Nephron progenitor cell (in vitro differentiated cells): ENCODE measurements around the gene PODXL.

Source experiments
- DNase-seq: peaks from one replicate; pipeline ENCODE4 v3.0.0; 2021
- H3K27ac Mint-ChIP-seq: 2 replicates; pipeline ENCODE4 v1.8.0; 2021; ENCODE audit warnings: mild to moderate bottlenecking, moderate library complexity, mixed read lengths
- H3K27me3 Mint-ChIP-seq: 2 replicates; pipeline ENCODE4 v1.8.0; 2021; ENCODE audit warnings: mild to moderate bottlenecking, low read depth, mixed read lengths; ENCODE audit not compliant: poor library complexity
- H3K36me3 Mint-ChIP-seq: 2 replicates; pipeline ENCODE4 v1.8.0; 2021; ENCODE audit warnings: low read depth, mixed read lengths
- H3K4me1 Mint-ChIP-seq: 2 replicates; pipeline ENCODE4 v1.8.0; 2021; ENCODE audit warnings: mixed read lengths
- H3K4me3 Mint-ChIP-seq: 2 replicates; pipeline ENCODE4 v1.8.0; 2021; ENCODE audit warnings: mild to moderate bottlenecking, moderate library complexity, mixed read lengths
- H3K9me3 Mint-ChIP-seq: 2 replicates; pipeline ENCODE4 v1.8.0; 2021; ENCODE audit warnings: mild to moderate bottlenecking, moderate library complexity, mixed read lengths
- CTCF ChIP-seq: fragments of 200-600 bp; sonication (generic); IDR thresholded peaks from 2 replicates; pipeline ENCODE4 v1.5.0; 2021; ENCODE audit warnings: antibody characterized with exemption

The PODXL gene

GRCh38 chr7:131489196-131489595 is 67.2 kb downstream of the PODXL start:
- H3K27ac Mint-ChIP-seq = no peak overlapping the region
- H3K9me3 Mint-ChIP-seq = no peaks in the 10 kb centered on the region
- no peaks in the 10 kb centered on the region for H3K4me1 Mint-ChIP-seq
- H3K27me3 Mint-ChIP-seq = peaks cover 4% of the 10 kb centered on the region
- H3K36me3 Mint-ChIP-seq = peaks cover 15% of the 10 kb centered on the region
- no peak overlapping the region for H3K4me3 Mint-ChIP-seq
- no peak for DNase-seq
- TF ChIP-seq CTCF = no peak

GRCh38 chr7:131488361-131488760 is 68.1 kb downstream of the PODXL start:
- H3K27ac Mint-ChIP-seq = no peak overlapping the region
- TF ChIP-seq CTCF = no peak

GRCh38 chr7:131487217-131487616 is 69.2 kb downstream of the PODXL start:
- H3K4me3 Mint-ChIP-seq = no peak overlapping the region
- no peaks in the 10 kb centered on the region for H3K9me3 Mint-ChIP-seq
- DNase-seq = no peak
- H3K36me3 Mint-ChIP-seq = peaks cover 17% of the 10 kb centered on the region
- no peak for TF ChIP-seq CTCF
- H3K27ac Mint-ChIP-seq = no peak overlapping the region
- H3K4me1 Mint-ChIP-seq = no peaks in the 10 kb centered on the region
- peaks cover 7% of the 10 kb centered on the region for H3K27me3 Mint-ChIP-seq

More at GRCh38 chr7:131488361-131488760, 68.1 kb downstream of the PODXL start:
- peaks cover 15% of the 10 kb centered on the region for H3K36me3 Mint-ChIP-seq
- DNase-seq = no peak
- no peak overlapping the region for H3K4me3 Mint-ChIP-seq
- no peaks in the 10 kb centered on the region for H3K4me1 Mint-ChIP-seq
- H3K9me3 Mint-ChIP-seq = no peaks in the 10 kb centered on the region
- H3K27me3 Mint-ChIP-seq = peaks cover 4% of the 10 kb centered on the region

- TF ChIP-seq CTCF = no peak
- no peak for DNase-seq
- Mint-ChIP-seq H3K27ac (no peak overlapping the region), H3K27me3 (peaks cover 8% of the 10 kb centered on the region), H3K4me1 (no peaks in the 10 kb centered on the region), H3K9me3 (no peaks in the 10 kb centered on the region), H3K36me3 (peaks cover 12% of the 10 kb centered on the region), H3K4me3 (no peak overlapping the region)
Observed at GRCh38 chr7:131486346-131486745, 70.1 kb downstream of the PODXL start.

- no peak for TF ChIP-seq CTCF
- no peak overlapping the region for H3K4me3 Mint-ChIP-seq
- H3K9me3 Mint-ChIP-seq = no peaks in the 10 kb centered on the region
- no peak overlapping the region for H3K27ac Mint-ChIP-seq
- no peak for DNase-seq
- peaks cover 20% of the 10 kb centered on the region for H3K36me3 Mint-ChIP-seq
- peaks cover 10% of the 10 kb centered on the region for H3K4me1 Mint-ChIP-seq
- peaks cover 8% of the 10 kb centered on the region for H3K27me3 Mint-ChIP-seq
Observed at GRCh38 chr7:131483586-131483985, 72.8 kb downstream of the PODXL start.

- Mint-ChIP-seq H3K36me3 (peaks cover 21% of the 10 kb centered on the region), H3K27me3 (peaks cover 4% of the 10 kb centered on the region), H3K9me3 (no peaks in the 10 kb centered on the region), H3K4me3 (no peak overlapping the region), H3K27ac (no peak overlapping the region), H3K4me1 (peaks cover 10% of the 10 kb centered on the region)
- no peak for TF ChIP-seq CTCF
- DNase-seq = no peak
Observed at GRCh38 chr7:131482800-131483199, 73.6 kb downstream of the PODXL start.
